Measurements from ENCODE around the gene PGP.

PGP gene

DNA sequence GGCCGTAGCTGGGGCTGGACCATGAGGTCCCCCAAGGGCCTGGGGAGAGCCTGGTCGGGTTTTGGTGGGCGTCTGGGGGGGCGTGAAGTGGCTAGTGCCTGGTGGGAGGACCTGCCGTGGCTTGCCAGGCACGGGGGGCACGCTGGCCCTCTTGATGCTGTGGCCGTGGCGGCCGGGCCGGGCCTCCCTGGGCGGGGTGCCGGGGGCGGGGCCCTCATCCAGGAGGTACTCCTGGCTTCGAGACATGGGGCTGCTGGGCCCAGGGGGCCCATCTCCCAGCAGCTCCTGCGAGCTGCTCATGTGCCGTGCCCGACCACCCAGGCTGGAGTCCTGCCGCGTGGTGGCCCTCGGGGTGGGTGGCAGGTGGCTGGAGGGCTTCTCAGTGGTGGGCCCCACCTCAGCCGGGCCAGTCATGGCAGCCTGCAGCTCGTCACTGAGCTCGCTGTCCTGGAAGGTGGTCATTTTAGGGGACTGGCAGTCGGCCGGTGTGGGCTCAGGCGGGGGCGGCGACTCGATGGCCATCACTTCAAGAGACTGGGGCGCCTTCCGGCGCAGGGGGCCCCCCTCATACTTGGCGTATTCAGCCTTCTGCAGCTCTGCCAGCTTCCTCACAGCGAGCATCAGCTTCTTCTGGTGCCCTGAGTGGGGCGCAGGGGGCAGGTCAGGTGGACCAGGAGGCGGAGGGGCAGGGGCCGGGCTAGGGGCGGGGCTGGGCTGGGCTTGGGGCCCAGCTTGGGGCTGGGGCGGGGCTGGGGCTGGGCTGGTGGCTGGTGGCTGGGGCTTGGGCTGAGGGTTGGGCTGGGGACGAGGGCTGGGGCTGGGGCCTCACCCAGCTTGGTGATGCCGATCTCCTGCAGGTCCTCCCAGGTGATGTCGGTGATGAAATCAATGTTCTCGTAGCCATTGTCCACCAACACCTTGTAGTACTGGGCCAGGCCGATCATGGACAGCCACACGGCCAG is 33.4 kb downstream of the PGP start:
- DNase-seq (ENCODE audit: low read depth), result no peak

DNA sequence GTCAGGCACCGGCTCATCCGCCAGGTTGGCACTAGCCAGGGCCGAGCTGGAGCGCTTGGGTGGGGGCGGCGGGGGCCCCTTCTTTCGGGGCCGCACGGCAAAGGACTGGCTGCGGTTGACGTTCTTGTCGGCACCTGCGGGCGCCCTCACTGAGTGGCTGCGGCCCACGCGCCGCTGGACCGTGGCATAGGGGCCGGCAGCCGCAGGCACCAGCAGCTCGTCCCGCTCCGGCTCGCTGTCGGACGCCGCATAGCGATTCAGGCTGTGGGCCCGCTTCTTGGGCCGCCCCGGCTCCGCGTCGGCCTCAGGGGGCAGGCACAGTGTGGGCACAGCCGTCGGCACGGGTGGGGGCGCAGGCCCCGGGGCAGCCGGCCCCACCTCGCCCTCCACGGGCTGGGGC is 34.2 kb downstream of the PGP start:
- DNase-seq (ENCODE audit: low read depth), result no peak

DNA sequence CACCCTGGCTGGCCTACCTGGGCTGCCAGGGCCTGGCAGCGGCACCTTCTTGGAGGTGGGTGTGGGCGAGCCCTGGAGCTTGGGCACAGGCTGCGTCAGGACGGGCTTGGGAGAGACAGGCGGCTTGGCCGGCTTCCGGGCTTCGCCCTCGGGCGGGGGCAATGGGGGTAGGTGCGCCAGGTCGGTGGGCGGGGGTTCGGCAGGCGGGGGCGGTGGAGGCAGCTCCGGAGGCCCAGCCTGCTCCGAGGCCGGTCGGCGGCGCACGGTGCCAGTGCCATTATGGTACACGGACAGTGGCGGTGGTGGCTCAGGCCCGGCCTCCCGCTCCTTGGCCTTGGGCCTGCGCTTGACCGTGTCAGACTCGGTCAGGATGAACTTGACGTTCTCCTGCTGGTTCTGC is 35.1 kb downstream of the PGP start:
- DNase-seq (ENCODE audit: low read depth), result no peak

DNA sequence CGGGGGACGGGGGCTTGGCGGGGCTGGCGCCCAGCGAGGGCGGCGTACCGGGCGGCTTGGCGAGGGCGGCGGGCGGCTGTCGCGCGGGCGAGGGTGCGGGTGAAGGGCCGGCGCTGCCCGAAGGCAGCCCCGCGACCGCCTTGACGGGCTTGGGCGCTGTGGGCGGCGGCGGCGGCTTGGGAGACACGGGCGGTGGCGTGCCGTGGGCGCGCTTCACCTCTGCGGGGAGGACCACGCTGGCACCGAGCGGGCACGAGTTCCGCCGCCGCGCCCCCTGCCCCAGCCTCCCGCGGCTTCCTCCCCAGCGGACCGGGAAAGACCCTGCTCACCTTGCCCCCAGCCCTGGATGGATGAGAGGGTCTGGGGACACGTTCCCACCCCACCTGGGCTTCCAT is 35.5 kb downstream of the PGP start:
- no peak for DNase-seq (ENCODE audit: low read depth)

DNA sequence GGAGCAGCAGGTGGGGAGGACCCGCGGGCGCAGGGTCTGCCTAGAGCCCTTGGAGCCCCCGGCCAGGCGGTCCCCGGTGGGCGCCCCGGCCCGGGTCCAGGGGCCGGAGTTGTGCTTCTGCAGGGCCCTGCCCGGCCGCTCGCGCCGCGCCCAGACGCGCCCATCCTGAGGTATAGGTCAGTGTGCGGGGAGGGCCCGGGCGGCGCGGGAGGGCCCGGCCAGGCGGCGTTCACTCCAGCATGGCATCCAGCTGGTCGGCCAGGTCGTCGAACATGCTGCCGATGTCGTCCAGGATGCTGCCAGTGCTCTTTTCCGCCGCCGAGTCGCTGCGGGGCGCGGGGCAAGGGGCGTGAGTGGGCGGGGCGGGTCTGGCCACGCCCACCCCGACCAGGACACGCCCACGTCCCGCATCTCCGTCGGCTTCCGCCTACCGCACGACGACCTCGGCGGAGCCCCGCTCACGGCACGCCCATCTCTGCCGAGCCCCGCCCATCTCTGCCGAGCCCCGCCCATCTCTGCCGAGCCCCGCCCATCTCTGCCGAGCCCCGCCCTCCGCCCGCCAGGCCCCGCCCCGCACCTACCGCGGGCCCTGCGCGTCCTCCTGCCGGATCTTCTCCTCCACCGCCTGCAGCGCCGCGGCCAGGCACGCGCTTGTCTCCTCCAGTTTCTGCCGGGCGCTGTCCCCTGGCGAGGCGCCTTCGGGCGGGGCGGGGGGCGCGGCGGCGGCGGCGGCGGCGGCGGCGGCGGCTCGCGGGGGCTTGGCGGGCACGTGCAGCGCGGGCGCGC is 36.1 kb downstream of the PGP start:
- no peak for DNase-seq (ENCODE audit: low read depth)

DNA sequence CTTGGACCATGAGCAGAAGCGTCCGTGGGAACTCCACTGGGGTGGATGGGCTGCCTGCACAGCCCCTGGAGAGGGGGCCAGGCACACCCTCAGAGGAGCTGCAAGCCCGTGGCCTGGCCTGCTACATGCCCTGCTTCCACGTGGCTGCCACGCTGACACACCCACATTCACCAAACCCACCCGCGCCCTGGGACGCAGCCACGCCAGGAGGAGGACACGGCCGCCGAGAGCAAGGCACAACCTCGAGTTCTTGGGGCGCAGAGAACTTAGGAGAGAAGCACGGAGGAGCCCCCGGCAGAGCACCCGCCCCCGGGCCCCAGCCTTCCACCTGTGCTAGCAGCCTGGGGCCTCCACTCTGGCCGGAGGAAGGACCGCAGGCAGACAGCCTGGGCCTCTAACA is 37.1 kb downstream of the PGP start:
- DNase-seq (ENCODE audit: low read depth), result no peak

DNA sequence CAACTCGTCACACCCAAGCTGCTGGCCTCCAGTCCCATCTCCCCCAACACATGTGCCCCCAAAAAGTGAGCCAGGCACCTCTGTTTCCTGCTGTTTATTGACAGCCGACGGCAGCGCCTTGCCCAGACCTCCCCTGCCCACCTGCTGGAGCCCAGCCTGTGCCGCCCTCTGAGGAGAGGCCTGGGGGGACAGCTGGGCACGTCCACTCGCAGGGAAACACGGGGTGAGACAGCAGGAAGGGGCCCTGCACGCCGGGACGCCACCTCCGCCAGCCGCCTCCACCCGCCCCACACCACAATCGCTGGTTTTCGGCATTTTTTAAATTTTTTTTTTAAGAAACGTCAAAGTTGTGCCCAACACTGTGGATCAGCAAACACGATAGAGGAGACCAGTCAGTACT is 37.5 kb downstream of the PGP start:
- DNase-seq (ENCODE audit: low read depth), result no peak

DNA sequence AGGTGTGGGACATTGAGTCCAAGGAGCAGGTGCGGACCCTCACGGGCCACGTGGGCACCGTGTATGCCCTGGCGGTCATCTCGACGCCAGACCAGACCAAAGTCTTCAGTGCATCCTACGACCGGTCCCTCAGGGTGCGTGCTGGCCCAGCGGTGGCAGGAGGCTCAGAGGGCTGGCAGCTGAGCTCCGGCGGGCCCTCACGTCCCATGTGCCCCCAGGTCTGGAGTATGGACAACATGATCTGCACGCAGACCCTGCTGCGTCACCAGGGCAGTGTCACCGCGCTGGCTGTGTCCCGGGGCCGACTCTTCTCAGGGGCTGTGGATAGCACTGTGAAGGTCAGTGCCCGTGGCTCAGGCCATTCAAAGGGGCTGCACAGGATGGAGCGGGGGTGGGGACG is 38.6 kb downstream of the PGP start:
- no peak for DNase-seq (ENCODE audit: low read depth)

DNA sequence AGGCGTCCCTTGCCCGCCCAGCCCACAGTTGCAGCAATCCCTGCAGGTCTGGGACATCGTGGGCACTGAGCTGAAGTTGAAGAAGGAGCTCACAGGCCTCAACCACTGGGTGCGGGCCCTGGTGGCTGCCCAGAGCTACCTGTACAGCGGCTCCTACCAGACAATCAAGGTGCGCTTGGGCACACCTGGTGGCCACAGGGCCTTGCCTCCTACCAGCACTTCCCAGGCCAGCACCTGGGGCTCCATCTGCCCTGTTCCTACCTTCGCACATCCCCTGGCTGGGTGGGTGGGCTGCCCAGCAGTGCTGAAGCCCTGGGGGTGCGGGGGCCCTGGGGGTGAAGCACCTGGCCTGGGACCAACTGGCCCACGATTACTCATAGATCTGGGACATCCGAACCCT is 39.2 kb downstream of the PGP start:
- no peak for DNase-seq (ENCODE audit: low read depth)

DNA sequence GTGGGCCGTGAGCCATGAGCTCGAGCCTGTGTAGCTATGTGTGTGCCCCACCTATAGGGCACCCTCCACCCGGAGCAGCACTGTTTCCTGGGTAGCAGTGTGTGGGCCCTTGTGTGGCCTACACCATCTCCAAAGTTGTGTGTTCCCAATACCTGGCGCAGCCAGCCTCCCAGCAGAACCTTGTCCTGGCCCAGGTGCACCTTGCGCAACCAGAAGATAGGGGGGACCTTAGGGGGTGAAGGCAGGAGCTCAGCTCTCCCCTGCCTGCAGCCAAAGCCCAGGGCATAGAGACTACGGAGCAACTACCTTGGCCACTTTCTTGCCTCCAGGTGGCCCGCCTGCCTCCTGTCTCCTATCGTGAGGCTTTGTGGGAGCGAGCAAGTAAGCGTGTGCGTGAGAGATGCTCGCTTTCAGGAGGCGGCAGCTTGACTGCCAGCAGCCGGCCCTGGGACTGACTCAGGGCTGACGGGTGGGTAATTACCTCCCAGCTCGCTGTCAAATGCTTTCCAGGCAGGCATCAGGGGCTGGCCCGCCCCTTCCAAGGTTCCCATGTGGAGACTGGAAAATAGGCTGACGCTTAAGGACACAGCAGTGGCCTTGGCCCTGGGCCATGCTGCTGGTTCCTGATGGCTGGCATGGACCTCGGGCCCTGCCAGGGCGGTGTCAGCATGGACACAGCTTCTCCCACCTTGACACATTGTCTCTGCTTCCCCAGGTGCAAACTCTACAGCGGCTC is 40.1 kb downstream of the PGP start:
- no peak for DNase-seq (ENCODE audit: low read depth)

DNA sequence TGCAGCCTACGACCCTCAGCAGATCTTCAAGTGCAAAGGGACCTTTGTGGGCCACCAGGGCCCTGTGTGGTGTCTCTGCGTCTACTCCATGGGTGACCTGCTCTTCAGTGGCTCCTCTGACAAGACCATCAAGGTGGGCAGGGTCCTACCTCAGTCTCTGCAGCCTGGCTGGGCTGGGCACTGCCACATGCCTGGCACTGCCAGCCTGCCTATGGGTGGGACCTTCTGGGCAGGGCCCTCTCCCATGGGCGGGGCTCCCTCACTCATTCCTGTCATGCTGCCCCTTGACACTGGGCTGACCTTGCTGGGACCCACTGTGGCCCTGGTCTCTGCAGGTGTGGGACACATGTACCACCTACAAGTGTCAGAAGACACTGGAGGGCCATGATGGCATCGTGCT is 40.7 kb downstream of the PGP start:
- no peak for DNase-seq (ENCODE audit: low read depth)

DNA sequence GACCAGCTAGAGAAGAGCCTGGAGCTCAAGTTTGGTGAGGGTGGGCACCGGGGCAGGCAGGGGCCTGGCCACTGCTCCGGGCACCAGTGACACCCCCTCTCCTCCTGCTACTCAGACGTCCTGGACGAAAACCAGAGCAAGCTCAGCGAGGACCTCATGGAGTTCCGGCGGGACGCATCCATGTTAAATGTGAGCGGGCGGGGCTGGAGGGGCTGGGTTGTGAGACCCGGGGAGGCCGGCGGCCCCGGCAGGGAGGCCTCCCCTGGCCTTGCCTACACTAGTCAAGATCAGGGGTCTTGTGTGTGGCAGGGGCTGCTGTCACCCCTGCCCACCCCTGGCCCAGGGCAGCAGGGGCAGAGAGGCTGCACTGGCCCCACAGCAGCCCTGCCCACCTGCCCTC is 41.3 kb downstream of the PGP start:
- no peak for DNase-seq (ENCODE audit: low read depth)

DNA sequence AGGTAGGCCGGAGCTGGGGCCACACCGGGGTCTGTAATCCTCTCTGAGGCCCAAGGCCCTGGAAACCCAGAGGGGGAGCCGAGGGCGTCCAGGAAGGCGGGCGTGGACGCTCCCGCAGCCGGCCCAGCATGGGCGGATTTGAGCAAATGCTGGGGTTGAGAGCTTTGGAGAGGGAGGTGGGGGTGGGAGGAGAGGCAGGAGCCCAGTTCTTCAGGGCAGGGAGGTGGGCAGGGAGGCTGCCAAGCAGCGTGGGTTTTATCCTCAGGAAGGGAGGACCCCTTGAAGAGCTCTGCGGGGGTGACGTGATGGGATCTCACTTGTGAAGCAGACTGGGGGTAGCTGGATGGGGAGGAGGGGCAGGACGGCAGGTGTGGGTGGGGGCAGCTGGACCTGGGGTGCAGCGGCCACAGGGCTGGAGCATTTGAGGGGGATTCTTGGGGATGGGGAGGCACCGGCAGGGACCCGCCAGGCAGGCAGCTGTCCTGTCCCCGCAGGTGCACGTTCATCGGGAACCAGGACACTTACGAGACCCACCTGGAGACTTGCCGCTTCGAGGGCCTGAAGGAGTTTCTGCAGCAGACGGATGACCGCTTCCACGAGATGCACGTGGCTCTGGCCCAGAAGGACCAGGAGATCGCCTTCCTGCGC is 41.8 kb downstream of the PGP start:
- DNase-seq (ENCODE audit: low read depth), result no peak

DNA sequence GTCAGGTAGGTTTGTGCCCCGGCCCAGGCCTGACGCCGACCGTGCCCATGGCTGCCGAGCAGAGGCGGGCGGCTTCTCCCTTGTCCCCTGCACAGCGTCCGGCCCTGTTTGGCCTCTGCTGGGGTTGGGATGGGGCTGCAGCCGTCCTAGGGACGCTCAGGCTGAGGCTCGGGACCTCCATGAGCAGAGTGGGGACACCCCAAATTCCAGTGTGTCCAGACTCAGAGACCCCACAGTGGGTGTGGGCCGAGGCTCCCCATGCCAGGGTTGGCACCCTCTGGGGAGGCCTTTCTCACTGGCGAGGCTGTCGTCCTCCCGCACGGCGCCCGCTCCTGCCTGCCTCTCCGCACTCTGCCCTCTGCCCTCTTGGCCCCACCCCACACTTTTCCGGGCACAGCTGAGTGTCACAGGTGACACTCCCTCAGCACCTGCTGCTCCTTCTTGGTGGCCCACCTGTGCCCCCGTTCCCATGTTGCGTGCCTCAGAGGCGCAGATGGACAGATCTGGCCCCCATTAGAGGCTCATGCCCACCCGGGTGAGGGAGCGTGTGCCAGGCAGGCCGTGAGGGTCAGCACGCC is 43.0 kb downstream of the PGP start:
- no peak for DNase-seq (ENCODE audit: low read depth)

DNA sequence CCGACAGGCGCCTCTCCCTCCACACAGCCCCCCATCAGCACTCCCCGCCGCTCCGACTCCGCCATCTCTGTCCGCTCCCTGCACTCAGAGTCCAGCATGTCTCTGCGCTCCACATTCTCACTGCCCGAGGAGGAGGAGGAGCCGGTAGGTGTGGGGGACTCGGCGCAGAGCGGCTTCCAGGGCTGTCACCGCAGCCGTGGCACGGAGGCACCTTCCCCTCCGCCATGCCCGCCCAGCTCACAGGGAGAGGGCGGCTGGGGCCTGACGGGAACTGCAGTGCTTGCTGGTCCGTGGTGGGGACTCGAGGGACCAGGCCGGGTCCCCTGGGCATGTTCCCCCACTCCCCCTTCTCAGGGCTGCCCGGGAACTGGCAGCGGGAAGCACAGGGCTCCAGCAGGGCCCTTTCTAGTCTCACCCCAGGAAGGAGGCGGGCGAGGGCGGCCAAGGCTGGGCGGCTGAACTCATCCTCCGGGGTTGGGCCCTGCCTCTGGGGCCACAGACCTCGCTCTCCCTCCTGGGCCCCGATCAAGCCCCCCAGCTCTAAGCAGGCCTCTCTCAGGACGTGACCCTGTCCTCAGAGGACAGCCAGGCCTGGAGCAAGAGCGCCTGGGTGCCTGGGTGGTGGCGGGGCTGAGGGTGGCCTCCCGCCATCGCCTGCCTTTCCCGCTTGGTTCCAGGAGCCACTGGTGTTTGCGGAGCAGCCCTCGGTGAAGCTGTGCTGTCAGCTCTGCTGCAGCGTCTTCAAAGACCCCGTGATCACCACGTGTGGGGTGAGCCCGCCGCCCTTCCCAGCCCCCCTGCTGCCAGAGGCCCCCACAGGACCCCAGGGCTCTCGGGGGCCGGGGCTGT is 43.8 kb downstream of the PGP start:
- DNase-seq (ENCODE audit: low read depth), result no peak

DNA sequence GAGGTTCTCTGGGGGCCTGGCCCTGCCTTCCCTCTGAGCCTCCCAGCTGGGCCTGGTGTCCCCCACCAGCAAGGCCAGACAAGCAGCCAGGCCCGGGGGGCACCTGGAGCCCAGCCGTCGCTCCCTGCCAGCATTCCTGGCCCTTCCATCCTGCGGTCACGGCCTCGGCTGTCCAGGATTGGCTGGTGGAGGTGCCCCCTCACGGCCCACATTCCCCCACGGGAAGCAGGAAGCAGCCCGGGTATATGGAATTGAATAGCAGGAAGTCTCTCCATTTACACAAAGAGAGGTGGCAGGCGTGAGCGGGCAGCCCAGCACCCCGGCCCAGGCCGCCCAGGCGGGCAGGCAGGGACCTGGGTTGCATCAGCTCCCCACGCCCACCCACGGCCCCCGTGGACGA is 44.6 kb downstream of the PGP start:
- no peak for DNase-seq (ENCODE audit: low read depth)

DNA sequence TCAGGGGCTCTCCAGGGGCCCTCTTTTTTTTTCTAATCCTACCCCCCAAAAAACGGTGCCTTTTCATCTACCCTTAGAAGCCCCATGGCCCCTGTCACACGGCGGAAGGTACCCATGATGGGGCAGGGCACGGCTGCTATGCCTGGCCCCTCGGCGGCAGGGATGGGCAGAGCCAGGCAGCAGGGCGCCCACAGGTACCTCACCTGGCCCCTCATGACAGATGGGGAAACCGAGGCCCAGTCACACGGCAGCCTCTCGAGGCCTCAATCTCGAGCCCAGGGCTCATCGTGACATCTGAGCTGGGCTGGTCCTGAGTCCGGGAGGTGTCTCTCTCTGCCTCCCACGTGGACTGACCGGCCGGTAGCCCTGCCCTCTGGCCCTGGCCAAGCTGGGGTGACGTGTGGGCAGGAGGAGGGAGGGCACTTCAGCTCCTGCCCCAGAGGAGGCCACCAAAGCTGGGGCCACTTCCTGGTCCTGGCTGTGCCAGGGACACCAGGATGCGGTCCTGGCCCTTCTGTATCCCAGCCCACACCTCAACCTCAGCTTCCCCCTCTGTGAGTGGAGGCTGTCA is 47.5 kb downstream of the PGP start:
- DNase-seq (ENCODE audit: low read depth), result no peak

DNA sequence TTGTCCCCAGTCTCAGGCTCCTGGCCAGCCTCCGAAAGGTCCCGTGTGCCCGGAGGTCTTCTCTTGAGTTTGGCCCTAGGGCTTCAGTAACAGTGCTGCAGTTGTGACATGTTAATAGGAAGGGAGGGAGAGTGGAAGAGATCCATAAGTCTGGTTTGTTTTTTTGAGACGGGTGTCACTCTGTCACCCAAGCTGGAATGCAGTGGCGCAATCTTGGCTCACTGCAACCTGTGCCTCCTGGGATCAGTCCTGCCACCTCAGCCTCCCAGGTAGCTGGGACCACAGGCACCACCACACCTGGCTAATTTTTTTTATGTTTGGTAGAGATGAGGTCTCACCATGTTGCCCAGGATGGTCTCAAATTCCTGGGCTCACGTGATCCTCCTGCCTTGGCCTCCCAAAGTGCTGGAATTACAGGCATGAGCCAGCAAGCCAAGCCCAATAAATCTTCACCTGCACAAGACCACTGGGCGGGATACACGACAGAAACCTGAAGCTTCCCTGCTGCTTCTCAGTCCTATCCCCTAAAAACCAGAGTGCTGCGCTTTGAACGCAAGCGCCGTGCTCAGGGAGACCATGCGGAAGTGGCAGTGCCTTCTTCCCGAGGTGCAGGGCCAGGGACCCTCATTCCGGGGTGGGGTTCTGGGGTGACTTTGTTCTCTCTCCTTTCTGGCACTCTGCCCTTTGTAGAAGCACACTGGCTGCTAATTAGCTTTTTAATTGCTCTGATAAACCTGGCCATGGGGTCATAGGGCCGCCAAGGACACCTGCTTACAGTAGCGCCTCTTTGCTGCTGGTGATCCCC is 48.2 kb downstream of the PGP start:
- DNase-seq (ENCODE audit: low read depth), result no peak

DNA sequence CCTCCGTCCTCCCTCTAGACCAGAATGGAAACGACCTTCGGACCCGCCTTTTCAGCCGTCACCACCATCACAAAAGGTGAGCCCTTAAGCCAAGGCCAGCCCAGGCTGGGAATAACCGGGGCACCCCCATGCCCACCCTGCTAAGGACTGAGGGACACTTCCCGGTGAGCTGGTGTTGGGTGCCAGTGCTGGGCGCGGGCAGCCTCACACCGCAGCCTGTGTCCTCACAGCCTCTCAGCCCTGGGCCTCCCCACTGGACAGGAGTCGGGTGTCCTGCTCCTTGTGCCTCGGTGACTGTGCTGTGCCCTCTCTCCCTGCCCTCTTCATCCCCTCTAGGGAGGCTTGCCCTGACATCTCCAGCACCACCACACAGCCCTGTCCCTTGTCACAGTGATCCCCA is 48.8 kb downstream of the PGP start:
- no peak for DNase-seq (ENCODE audit: low read depth)
